Fibroblast of lung (primary cell): ENCODE results near the gene ARHGAP12. TPM values are rescaled to one million over a fixed set of nuclear protein-coding genes. Genes with fewer than 3 reads are reported as not detected.

Experiments
- DNase-seq, 2 donors: peaks; one replicate each; pipeline versions ENCODE4 v3.0.0 to v3.0.0-alpha.2; 2010; ENCODE audit warnings: low read depth in 2 of 2
- H2AFZ ChIP-seq: 2 replicates; pipeline ENCODE4 v1.5.1; 2012; ENCODE audit warnings: low read length, control low read depth, inconsistent platforms
- H3K27ac ChIP-seq: 2 replicates; pipeline ENCODE4 v1.5.1; 2011; ENCODE audit warnings: low read length, control low read depth; ENCODE audit not compliant: insufficient read depth
- H3K27me3 ChIP-seq: 2 replicates; pipeline ENCODE4 v1.5.1; 2011; ENCODE audit warnings: mild to moderate bottlenecking, low read length; ENCODE audit not compliant: control insufficient read depth, insufficient read depth
- H3K36me3 ChIP-seq: 2 replicates; pipeline ENCODE4 v1.5.1; 2011; ENCODE audit warnings: low read length; ENCODE audit not compliant: control insufficient read depth, insufficient read depth
- H3K4me1 ChIP-seq: 2 replicates; pipeline ENCODE4 v1.5.1; 2011; ENCODE audit warnings: low read length; ENCODE audit not compliant: control insufficient read depth, insufficient read depth; ENCODE audit errors: extremely low read depth
- H3K4me2 ChIP-seq: 2 replicates; pipeline ENCODE4 v1.5.1; 2011; ENCODE audit warnings: low read length, control low read depth; ENCODE audit not compliant: insufficient read depth; ENCODE audit errors: extremely low read depth
- H3K4me3 ChIP-seq, 4 experiments: fragments of 200-600 bp in 1 of 4; sonication (generic) in 1 of 4; replicated peaks in 1 of 4; 2 replicates each; pipeline ENCODE4 v1.5.1; 2011 to 2016; ENCODE audit warnings: low read length in 4 of 4, low read depth in 3 of 4, mild to moderate bottlenecking in 3 of 4, control low read depth in 2 of 4, inconsistent platforms in 1 of 4, mixed read lengths in 1 of 4; ENCODE audit not compliant: insufficient read depth in 1 of 4; ENCODE audit errors: control extremely low read depth in 1 of 4
- H3K79me2 ChIP-seq: 2 replicates; pipeline ENCODE4 v1.5.1; 2012; ENCODE audit warnings: mild to moderate bottlenecking, low read length, inconsistent platforms; ENCODE audit not compliant: control insufficient read depth, insufficient read depth
- H3K9ac ChIP-seq: 2 replicates; pipeline ENCODE4 v1.5.1; 2011; ENCODE audit warnings: mild to moderate bottlenecking, low read length, control low read depth; ENCODE audit not compliant: insufficient read depth
- H3K9me3 ChIP-seq: 2 replicates; pipeline ENCODE4 v1.5.1; 2012; ENCODE audit warnings: low read depth, low read length; ENCODE audit not compliant: control insufficient read depth, insufficient read depth
- H4K20me1 ChIP-seq: 2 replicates; pipeline ENCODE4 v1.5.1; 2011; ENCODE audit warnings: low read length; ENCODE audit not compliant: control insufficient read depth, insufficient read depth; ENCODE audit errors: extremely low read depth
- EZH2 ChIP-seq: IDR thresholded peaks from 2 replicates; pipeline ENCODE4 v1.5.1; 2012; ENCODE audit warnings: low read length, control low read depth, mild to moderate bottlenecking; ENCODE audit errors: missing control alignments
- polyA plus RNA-seq, 2 donors: library from polyadenylated mRNA; depleted of rRNA in 1 of 2; stranded (reverse) in 1 of 2; unstranded in 1 of 2; fragments of >200 nt; gene quantifications; 2 replicates each; pipeline ENCODE4 v1.2.1, GENCODE V29; 2011 to 2012; ENCODE audit warnings: missing spikeins in 1 of 2
- total RNA-seq: library from RNA; depleted of rRNA; stranded (reverse); fragments of >200 nt; gene quantifications from 2 replicates; pipeline ENCODE4 v1.2.1, GENCODE V29; 2014
- TF ChIP-seq, protein P1 (sequence below), 2 donors: IDR thresholded peaks in 1 of 2; conservative IDR thresholded peaks in 1 of 2; 1 replicate in 1 of 2; 2 replicates in 1 of 2; pipeline ENCODE4 v1.5.1; 2011 to 2012; ENCODE audit warnings: low read length in 2 of 2, control low read depth in 1 of 2, inconsistent platforms in 1 of 2, low read depth in 1 of 2, mild to moderate bottlenecking in 1 of 2

Gene ARHGAP12
- total and polyA plus RNA-seq, 2 donors (not counting 1 experiment from before 2014, with no cell fraction given), result 24.0 to 63.1 TPM

DNA sequence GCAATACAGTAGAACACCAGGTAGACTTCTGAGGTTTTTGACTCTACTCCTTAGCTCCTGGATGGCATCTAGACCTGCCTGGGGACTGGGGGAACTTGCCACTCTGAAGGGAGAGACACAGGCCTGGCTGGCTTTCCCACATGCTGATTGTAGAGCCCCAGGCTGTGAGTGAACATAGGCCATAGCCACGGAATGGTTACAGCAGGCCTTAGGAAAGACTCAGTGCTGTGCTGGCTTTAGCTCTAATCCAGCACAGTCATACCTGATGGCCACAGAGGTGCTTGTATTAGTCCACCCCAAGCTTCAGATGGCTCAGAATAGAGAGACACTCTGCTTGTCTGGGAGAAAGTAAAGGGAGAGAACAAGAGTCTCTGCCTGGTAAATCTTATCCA, 35.0 kb upstream of the ARHGAP12 start:
- H3K4me1 ChIP-seq, result no peaks in the 10 kb centered on the region
- H3K4me2 ChIP-seq, result no peak overlapping the region
- H3K27me3 ChIP-seq, result no peaks in the 10 kb centered on the region
- H3K79me2 ChIP-seq, result no peaks in the 10 kb centered on the region
- no peaks in the 10 kb centered on the region for H3K9me3 ChIP-seq
- no peak overlapping the region for H3K4me3 ChIP-seq
- H3K36me3 ChIP-seq, result no peaks in the 10 kb centered on the region
- no peaks in the 10 kb centered on the region for H4K20me1 ChIP-seq
- TF ChIP-seq, protein P1, sequence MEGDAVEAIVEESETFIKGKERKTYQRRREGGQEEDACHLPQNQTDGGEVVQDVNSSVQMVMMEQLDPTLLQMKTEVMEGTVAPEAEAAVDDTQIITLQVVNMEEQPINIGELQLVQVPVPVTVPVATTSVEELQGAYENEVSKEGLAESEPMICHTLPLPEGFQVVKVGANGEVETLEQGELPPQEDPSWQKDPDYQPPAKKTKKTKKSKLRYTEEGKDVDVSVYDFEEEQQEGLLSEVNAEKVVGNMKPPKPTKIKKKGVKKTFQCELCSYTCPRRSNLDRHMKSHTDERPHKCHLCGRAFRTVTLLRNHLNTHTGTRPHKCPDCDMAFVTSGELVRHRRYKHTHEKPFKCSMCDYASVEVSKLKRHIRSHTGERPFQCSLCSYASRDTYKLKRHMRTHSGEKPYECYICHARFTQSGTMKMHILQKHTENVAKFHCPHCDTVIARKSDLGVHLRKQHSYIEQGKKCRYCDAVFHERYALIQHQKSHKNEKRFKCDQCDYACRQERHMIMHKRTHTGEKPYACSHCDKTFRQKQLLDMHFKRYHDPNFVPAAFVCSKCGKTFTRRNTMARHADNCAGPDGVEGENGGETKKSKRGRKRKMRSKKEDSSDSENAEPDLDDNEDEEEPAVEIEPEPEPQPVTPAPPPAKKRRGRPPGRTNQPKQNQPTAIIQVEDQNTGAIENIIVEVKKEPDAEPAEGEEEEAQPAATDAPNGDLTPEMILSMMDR (conservative IDR thresholded peaks at IDR 0.05 in 1 of 2, IDR thresholded peaks at IDR 0.05 in 1 of 2; ENCODE audit: low read depth in 1 of 2, low read length in 2 of 2), result no peak
- no peak for TF ChIP-seq EZH2
- no peak for DNase-seq
- H2AFZ ChIP-seq, result no peak overlapping the region
- H3K27ac ChIP-seq, result no peak overlapping the region
- H3K9ac ChIP-seq, result no peak overlapping the region

- TF ChIP-seq, protein P1 (conservative IDR thresholded peaks at IDR 0.05 in 1 of 2, IDR thresholded peaks at IDR 0.05 in 1 of 2; ENCODE audit: low read depth in 1 of 2, low read length in 2 of 2), result no peak
- TF ChIP-seq EZH2, result no peak
- H3K79me2 ChIP-seq, result no peaks in the 10 kb centered on the region
- no peak overlapping the region for H3K9ac ChIP-seq
- no peaks in the 10 kb centered on the region for H3K4me1 ChIP-seq
- H3K4me3 ChIP-seq, result no peak overlapping the region
- H3K4me2 ChIP-seq, result no peak overlapping the region
- no peak overlapping the region for H2AFZ ChIP-seq
- no peaks in the 10 kb centered on the region for H3K9me3 ChIP-seq
- no peaks in the 10 kb centered on the region for H3K36me3 ChIP-seq
- H4K20me1 ChIP-seq, result no peaks in the 10 kb centered on the region
- no peaks in the 10 kb centered on the region for H3K27me3 ChIP-seq
- H3K27ac ChIP-seq, result no peak overlapping the region
- DNase-seq, result no peak
These were observed 34.4 kb upstream of the ARHGAP12 start for GRCh38 chr10:31962826-31963588.

DNA sequence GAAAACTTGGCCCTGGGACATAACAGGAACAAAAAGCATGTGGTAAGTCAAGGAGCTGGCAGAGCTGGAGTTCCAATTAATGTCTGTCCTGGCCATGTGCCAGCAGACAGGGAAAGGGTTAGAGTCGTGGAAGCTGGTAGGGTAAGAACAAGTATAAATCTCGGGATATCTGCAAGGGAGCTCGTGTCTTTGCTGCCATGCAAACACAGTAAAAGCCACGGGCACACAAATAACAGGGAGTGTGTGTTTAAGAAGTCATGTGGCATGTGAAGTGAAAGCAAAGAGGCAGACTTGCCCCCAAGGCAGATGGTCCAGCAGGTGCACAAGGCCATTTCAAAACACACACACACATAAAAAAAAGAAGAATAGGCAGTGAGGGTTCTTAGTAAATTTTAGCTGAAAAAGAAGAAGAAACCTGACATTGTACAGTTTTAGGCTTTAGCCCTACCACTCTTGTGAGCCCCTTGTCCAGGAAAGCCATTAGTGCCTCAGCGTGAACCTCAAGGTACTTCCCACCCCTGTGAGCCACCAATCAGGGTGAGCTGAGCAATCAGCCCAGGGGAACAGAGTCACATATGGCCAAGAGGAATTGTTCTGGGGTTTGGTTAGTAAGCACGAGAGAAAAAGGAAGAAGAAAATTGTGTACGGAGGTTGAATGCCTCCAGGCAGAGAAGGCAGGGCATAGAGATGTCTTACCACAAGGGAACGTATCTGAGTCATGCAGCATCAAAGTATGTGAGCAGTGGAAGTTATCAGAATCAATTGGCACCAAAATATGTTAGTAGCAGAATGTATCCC, 32.8 kb upstream of the ARHGAP12 start:
- H3K27ac ChIP-seq, result no peak overlapping the region

More for the DNA sequence above, 32.8 kb upstream of the ARHGAP12 start:
- H3K27me3 ChIP-seq, result no peaks in the 10 kb centered on the region
- H3K4me3 ChIP-seq, result no peak overlapping the region
- TF ChIP-seq, protein P1 (conservative IDR thresholded peaks at IDR 0.05 in 1 of 2, IDR thresholded peaks at IDR 0.05 in 1 of 2; ENCODE audit: low read depth in 1 of 2, low read length in 2 of 2), result no peak
- TF ChIP-seq EZH2, result no peak
- H2AFZ ChIP-seq, result no peak overlapping the region
- no peaks in the 10 kb centered on the region for H3K36me3 ChIP-seq
- peak; percentile 10 to 85 for DNase-seq
- H3K79me2 ChIP-seq, result no peaks in the 10 kb centered on the region
- no peaks in the 10 kb centered on the region for H3K4me1 ChIP-seq
- no peak overlapping the region for H3K9ac ChIP-seq
- H3K9me3 ChIP-seq, result no peaks in the 10 kb centered on the region
- H3K4me2 ChIP-seq, result no peak overlapping the region
- H4K20me1 ChIP-seq, result no peaks in the 10 kb centered on the region
